OCI-LY3 (cell line): ENCODE measurements around the gene SLC6A13.

Experiments used
- CTCF ChIP-seq: fragments of 200-600, 300-600 bp; sonication (generic); IDR thresholded peaks from 2 replicates; pipeline ENCODE4 v1.5.1; 2014; ENCODE audit warnings: antibody characterized with exemption, low read length, low read depth
- EZH2phosphoT487 ChIP-seq: fragments of 200-600 bp; shearing (Covaris generic); IDR thresholded peaks from 2 replicates; pipeline ENCODE4 v1.6.1; 2018; ENCODE audit warnings: antibody characterized with exemption, mixed run types, low read depth

DNA sequence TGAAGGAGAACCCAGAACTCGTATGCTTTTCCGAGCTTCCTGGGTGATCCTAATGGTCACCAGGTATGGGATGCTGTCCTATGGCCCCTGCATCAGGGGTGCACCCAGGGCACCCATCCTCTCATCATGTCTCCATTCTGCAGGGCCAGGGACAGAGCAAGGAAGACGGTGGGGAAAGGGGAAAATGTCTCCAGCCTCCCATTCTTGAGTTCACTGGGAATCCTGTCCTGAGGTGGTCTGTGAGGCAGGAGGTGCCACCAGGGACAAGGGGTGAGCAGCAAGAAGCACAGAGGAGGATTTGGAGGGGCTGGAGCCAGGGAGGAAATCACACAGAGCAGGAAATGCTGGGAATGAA, 33.8 kb downstream of the SLC6A13 start:
- TF ChIP-seq CTCF (no peak), EZH2phosphoT487 (no peak)
